Trophoblast cell (in vitro differentiated cells and primary cell): Measurements from ENCODE around the gene MCRIP2.

ENCODE experiments used
- DNase-seq, 2 donors: peaks; one replicate each; pipeline ENCODE4 v3.0.0-alpha.2; 2016
- H2AFZ ChIP-seq: 2 replicates; pipeline ENCODE4 v1.6.1; 2013; ENCODE audit warnings: low read length, moderate library complexity, mild to moderate bottlenecking; ENCODE audit not compliant: insufficient read depth, poor library complexity
- H2AK5ac ChIP-seq: 2 replicates; pipeline ENCODE4 v1.6.1; 2013; ENCODE audit warnings: mild to moderate bottlenecking, low read length
- H2BK120ac ChIP-seq: 2 replicates; pipeline ENCODE4 v1.6.1; 2013; ENCODE audit warnings: low read length, mild to moderate bottlenecking, moderate library complexity; ENCODE audit not compliant: insufficient read depth, poor library complexity
- H2BK12ac ChIP-seq: 2 replicates; pipeline ENCODE4 v1.6.1; 2013; ENCODE audit warnings: mild to moderate bottlenecking, low read length, moderate library complexity
- H2BK5ac ChIP-seq: 2 replicates; pipeline ENCODE4 v1.6.1; 2013; ENCODE audit warnings: low read length, low read depth, moderate library complexity, mild to moderate bottlenecking; ENCODE audit not compliant: poor library complexity
- H3K14ac ChIP-seq: 2 replicates; pipeline ENCODE4 v1.6.1; 2013; ENCODE audit warnings: mild to moderate bottlenecking, low read length
- H3K18ac ChIP-seq: 2 replicates; pipeline ENCODE4 v1.6.1; 2013; ENCODE audit warnings: mild to moderate bottlenecking, low read length
- H3K23ac ChIP-seq: 2 replicates; pipeline ENCODE4 v1.6.1; 2013; ENCODE audit warnings: low read length
- H3K27ac ChIP-seq: 2 replicates; pipeline ENCODE4 v1.5.1; 2013; ENCODE audit warnings: low read depth, mild to moderate bottlenecking, inconsistent platforms, low read length, moderate library complexity
- H3K27me3 ChIP-seq: 2 replicates; pipeline ENCODE4 v1.6.1; 2013; ENCODE audit warnings: inconsistent platforms, mild to moderate bottlenecking, low read length, moderate library complexity; ENCODE audit not compliant: insufficient read depth
- H3K36me3 ChIP-seq, 2 experiments: 1 replicate in 1 of 2; 2 replicates in 1 of 2; pipeline ENCODE4 v1.6.1; 2013; ENCODE audit warnings: low read length in 2 of 2, mild to moderate bottlenecking in 2 of 2, moderate library complexity in 1 of 2; ENCODE audit not compliant: insufficient read depth in 2 of 2, control insufficient read depth in 1 of 2
- H3K4ac ChIP-seq: 2 replicates; pipeline ENCODE4 v1.6.1; 2013; ENCODE audit warnings: low read depth, mild to moderate bottlenecking, low read length, moderate library complexity
- H3K4me1 ChIP-seq, 2 experiments: 1 replicate in 1 of 2; 2 replicates in 1 of 2; pipeline ENCODE4 v1.6.1; 2013; ENCODE audit warnings: low read length in 2 of 2, mild to moderate bottlenecking in 2 of 2, moderate library complexity in 1 of 2; ENCODE audit not compliant: insufficient read depth in 2 of 2, control insufficient read depth in 1 of 2
- H3K4me2 ChIP-seq: 2 replicates; pipeline ENCODE4 v1.6.1; 2013; ENCODE audit warnings: inconsistent platforms, mild to moderate bottlenecking, low read length, moderate library complexity
- H3K4me3 ChIP-seq: 2 replicates; pipeline ENCODE4 v1.5.1; 2013; ENCODE audit warnings: mild to moderate bottlenecking, low read depth, low read length, inconsistent platforms
- H3K79me1 ChIP-seq: one replicate; pipeline ENCODE4 v1.6.1; 2013; ENCODE audit warnings: low read length
- H3K79me2 ChIP-seq: 2 replicates; pipeline ENCODE4 v1.6.1; 2013; ENCODE audit warnings: low read length, mild to moderate bottlenecking; ENCODE audit not compliant: control insufficient read depth, insufficient read depth, poor library complexity
- H3K9ac ChIP-seq: 2 replicates; pipeline ENCODE4 v1.6.1; 2013; ENCODE audit warnings: mild to moderate bottlenecking, low read length
- H3K9me3 ChIP-seq: 2 replicates; pipeline ENCODE4 v1.6.1; 2013; ENCODE audit warnings: low read depth, mild to moderate bottlenecking, control low read depth, inconsistent platforms, low read length; ENCODE audit not compliant: insufficient read depth
- H4K12ac ChIP-seq: 2 replicates; pipeline ENCODE4 v1.6.1; 2013; ENCODE audit warnings: low read depth, mild to moderate bottlenecking, low read length, moderate library complexity
- H4K8ac ChIP-seq: 2 replicates; pipeline ENCODE4 v1.6.1; 2013; ENCODE audit warnings: low read depth, mild to moderate bottlenecking, low read length, moderate library complexity
- H4K91ac ChIP-seq: one replicate; pipeline ENCODE4 v1.6.1; 2013; ENCODE audit warnings: low read depth, mild to moderate bottlenecking, low read length, moderate library complexity
- WGBS: extraction: QIAGEN DNeasy Blood & Tissue Kit; methylation state at CpG from one replicate; pipeline ENCODE4 v1.1.7; 2013; ENCODE audit warnings: missing lambda C conversion rate; ENCODE audit not compliant: insufficient read length, insufficient coverage; ENCODE audit errors: extremely low coverage; 5-methylcytosine and 5-hydroxymethylcytosine counted together

MCRIP2 gene

DNA sequence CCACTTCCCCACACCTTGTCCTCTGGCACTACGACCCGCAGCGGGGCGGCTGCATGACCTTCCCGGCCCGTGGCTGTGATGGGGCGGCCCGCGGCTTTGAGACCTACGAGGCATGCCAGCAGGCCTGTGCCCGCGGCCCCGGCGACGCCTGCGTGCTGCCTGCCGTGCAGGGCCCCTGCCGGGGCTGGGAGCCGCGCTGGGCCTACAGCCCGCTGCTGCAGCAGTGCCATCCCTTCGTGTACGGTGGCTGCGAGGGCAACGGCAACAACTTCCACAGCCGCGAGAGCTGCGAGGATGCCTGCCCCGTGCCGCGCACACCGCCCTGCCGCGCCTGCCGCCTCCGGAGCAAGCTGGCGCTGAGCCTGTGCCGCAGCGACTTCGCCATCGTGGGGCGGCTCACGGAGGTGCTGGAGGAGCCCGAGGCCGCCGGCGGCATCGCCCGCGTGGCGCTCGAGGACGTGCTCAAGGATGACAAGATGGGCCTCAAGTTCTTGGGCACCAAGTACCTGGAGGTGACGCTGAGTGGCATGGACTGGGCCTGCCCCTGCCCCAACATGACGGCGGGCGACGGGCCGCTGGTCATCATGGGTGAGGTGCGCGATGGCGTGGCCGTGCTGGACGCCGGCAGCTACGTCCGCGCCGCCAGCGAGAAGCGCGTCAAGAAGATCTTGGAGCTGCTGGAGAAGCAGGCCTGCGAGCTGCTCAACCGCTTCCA, 8.1 kb upstream of the MCRIP2 start:
- H3K79me2 ChIP-seq: peaks cover 24% of the 10 kb centered on the region
- no peak overlapping the region for H2BK5ac ChIP-seq
- no peak overlapping the region for H3K27ac ChIP-seq
- H3K9ac ChIP-seq: no peak overlapping the region
- H3K79me1 ChIP-seq: peaks cover 38% of the 10 kb centered on the region
- no peak overlapping the region for H3K14ac ChIP-seq
- H2AFZ ChIP-seq: no peak overlapping the region
- H4K8ac ChIP-seq: no peak overlapping the region
- DNase-seq: no peak
- H3K36me3 ChIP-seq: peaks cover 30 to 35% of the 10 kb centered on the region in 2 experiments
- no peaks in the 10 kb centered on the region for H3K27me3 ChIP-seq
- H3K9me3 ChIP-seq: no peaks in the 10 kb centered on the region
- no peak overlapping the region for H3K4me3 ChIP-seq
- H3K4me2 ChIP-seq: no peak overlapping the region
- no CpG with 5 or more reads among the region's 74 CpGs for WGBS
- H4K12ac ChIP-seq: no peak overlapping the region
- no peak overlapping the region for H2BK120ac ChIP-seq
- H3K18ac ChIP-seq: no peak overlapping the region
- no peak overlapping the region for H2BK12ac ChIP-seq
- H3K4me1 ChIP-seq: peaks cover 38 to 45% of the 10 kb centered on the region in 2 experiments
- H2AK5ac ChIP-seq: no peak overlapping the region
- H4K91ac ChIP-seq: no peak overlapping the region
- no peak overlapping the region for H3K23ac ChIP-seq
- no peak overlapping the region for H3K4ac ChIP-seq

DNA sequence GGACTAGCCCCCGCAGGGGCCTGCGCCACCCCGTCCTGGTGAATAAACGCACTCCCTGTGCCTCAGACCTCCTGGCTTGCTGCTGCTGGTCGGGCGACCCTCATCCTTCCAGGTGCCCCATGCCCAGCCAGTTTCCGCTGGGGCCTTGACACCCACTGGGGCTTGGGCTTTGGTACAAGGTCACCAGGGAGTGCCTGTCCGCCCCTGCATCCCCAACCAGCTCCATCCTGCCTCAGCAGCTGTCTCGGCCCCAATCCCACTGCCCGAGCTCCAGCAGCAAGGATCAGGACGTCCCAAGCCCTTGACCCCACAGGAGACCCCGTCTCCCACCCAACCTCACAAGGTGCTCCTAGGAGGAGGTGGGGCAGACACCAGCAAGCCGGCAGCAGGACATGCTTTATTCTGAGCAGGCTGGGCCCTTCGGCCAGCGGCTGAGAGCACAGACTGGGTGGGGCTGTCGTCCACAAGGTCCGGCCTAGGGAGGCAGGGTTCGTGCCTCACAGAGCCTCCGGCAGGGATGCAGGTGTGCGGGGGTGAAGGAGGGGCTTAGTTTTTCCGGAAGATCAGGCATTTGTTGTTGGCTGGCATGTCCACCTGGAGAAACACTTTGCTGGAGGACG, 7.5 kb upstream of the MCRIP2 start:
- DNase-seq: no peak
- Histone ChIP-seq H4K91ac (no peak overlapping the region), H2AFZ (no peak overlapping the region), H3K4me2 (no peak overlapping the region), H2BK5ac (no peak overlapping the region), H3K18ac (no peak overlapping the region), H4K12ac (no peak overlapping the region), H3K36me3 (peaks cover 27 to 29% of the 10 kb centered on the region in 2 experiments), H3K14ac (no peak overlapping the region), H3K9me3 (no peaks in the 10 kb centered on the region), H3K4ac (no peak overlapping the region), H3K4me3 (no peak overlapping the region), H3K79me2 (peaks cover 17% of the 10 kb centered on the region), H3K27ac (no peak overlapping the region), H2BK12ac (no peak overlapping the region), H3K27me3 (no peaks in the 10 kb centered on the region), H3K23ac (no peak overlapping the region), H3K9ac (no peak overlapping the region), H2BK120ac (no peak overlapping the region), H3K4me1 (peaks cover 32 to 39% of the 10 kb centered on the region in 2 experiments), H2AK5ac (no peak overlapping the region), H3K79me1 (peaks cover 32% of the 10 kb centered on the region), H4K8ac (no peak overlapping the region)
- no CpG with 5 or more reads among the region's 22 CpGs for WGBS

DNA sequence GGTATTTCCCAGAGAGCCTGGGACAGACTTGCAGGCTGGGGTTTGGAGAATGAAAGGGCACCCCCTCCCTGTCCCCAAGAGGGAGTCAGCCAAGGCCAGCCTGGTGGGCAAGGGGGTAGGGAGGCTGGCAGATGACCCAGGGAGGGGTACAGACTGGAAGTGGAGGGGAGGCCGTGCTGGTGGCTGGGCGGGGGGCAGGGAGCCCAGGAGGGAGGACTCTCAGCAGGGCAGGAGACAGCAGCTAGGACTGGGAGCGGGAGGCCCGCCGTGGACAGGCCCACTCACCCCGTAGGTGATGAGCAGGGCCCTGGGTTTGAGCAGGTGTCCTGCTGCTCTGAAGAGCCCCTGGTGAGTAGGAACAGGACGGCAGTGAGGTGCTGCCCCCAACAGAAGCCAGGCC, 6.6 kb upstream of the MCRIP2 start:
- H3K36me3 ChIP-seq: peaks cover 27 to 29% of the 10 kb centered on the region in 2 experiments
- no peak overlapping the region for H3K18ac ChIP-seq
- no peak overlapping the region for H3K23ac ChIP-seq
- H2BK5ac ChIP-seq: no peak overlapping the region
- no peak overlapping the region for H3K4me3 ChIP-seq
- H3K14ac ChIP-seq: no peak overlapping the region
- H4K12ac ChIP-seq: no peak overlapping the region
- H4K8ac ChIP-seq: no peak overlapping the region
- no peak overlapping the region for H2BK120ac ChIP-seq
- no CpG with 5 or more reads among the region's 7 CpGs for WGBS
- no peak overlapping the region for H2BK12ac ChIP-seq
- no peak for DNase-seq
- no peaks in the 10 kb centered on the region for H3K27me3 ChIP-seq
- no peak overlapping the region for H2AFZ ChIP-seq
- no peak overlapping the region for H3K27ac ChIP-seq
- H3K9me3 ChIP-seq: no peaks in the 10 kb centered on the region
- no peak overlapping the region for H2AK5ac ChIP-seq
- no peak overlapping the region for H3K4me2 ChIP-seq
- peak overlapping the region; percentile 81 for H3K4ac ChIP-seq
- H4K91ac ChIP-seq: no peak overlapping the region
- peaks cover 25 to 31% of the 10 kb centered on the region in 2 experiments for H3K4me1 ChIP-seq
- H3K9ac ChIP-seq: no peak overlapping the region
- H3K79me2 ChIP-seq: peaks cover 15% of the 10 kb centered on the region
- H3K79me1 ChIP-seq: peaks cover 26% of the 10 kb centered on the region

DNA sequence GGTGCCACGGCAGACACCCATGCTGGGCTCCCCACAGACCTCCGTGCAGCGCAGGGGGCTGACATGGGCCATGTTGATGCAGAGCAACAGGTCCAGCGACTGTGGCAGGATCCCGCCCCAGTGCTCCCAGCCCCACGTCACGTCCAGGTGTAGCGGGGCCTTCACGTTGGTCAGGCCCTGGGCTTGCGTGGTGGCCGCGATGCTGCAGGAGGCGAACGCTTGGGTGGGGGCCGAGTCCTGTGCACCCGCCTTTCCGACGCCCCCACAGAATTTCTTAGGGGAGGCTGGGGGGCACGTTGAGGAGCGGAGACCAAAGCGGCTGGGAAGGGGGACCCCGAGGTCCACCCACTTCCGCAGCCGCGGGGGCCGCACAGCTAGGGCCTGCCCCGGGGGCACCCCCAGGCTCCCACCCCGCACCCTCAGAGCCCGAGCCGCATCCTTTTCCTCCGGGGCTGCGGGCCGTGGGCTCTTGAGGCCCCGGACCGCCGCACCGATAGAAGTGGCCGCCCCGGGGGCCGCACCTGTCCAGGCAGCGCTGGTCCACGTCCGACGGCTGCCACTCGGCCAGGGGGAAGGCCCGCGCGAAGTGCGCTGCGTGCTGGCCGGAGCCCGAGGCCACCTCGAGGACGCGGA, 5.9 kb upstream of the MCRIP2 start:
- no CpG with 5 or more reads among the region's 55 CpGs for WGBS
- peak overlapping the region; percentile 87 for H4K8ac ChIP-seq
- peak overlapping the region; percentile 81 for H3K4ac ChIP-seq
- H2BK120ac ChIP-seq: peak overlapping the region; percentile 52
- peak overlapping the region; percentile 90 for H3K14ac ChIP-seq
- peaks cover 11% of the 10 kb centered on the region for H3K79me2 ChIP-seq
- peak overlapping the region; percentile 85 for H2AFZ ChIP-seq
- DNase-seq: peak in 1 of 2 donors; percentile 27
- H4K12ac ChIP-seq: peak overlapping the region; percentile 46
- H3K27ac ChIP-seq: peak overlapping the region; percentile 41
- no peaks in the 10 kb centered on the region for H3K9me3 ChIP-seq
- H2BK12ac ChIP-seq: no peak overlapping the region
- no peaks in the 10 kb centered on the region for H3K27me3 ChIP-seq
- H3K36me3 ChIP-seq: peaks cover 27 to 29% of the 10 kb centered on the region in 2 experiments
- peak overlapping the region; percentile 90 for H3K18ac ChIP-seq
- no peak overlapping the region for H3K23ac ChIP-seq
- peak overlapping the region; percentile 89 for H3K4me2 ChIP-seq
- peaks cover 19 to 26% of the 10 kb centered on the region in 2 experiments for H3K4me1 ChIP-seq
- peaks cover 21% of the 10 kb centered on the region for H3K79me1 ChIP-seq
- peak overlapping the region; percentile 81 for H2AK5ac ChIP-seq
- H2BK5ac ChIP-seq: peak overlapping the region; percentile 48
- peak overlapping the region; percentile 90 for H3K9ac ChIP-seq
- peak overlapping the region; percentile 58 for H4K91ac ChIP-seq
- peak overlapping the region; percentile 98 for H3K4me3 ChIP-seq
